WERI-Rb-1 (cell line): Measurements from ENCODE around the gene WDFY1.

Experiments used
- DNase-seq: peaks from one replicate; pipeline ENCODE4 v3.0.0-alpha.2; 2020
- H3K27ac ChIP-seq: fragments of 250-450 bp; sonication (Bioruptor Pico); 2 replicates; pipeline ENCODE4 v1.5.1; 2020; ENCODE audit warnings: mild to moderate bottlenecking, moderate library complexity
- H3K27me3 ChIP-seq: fragments of 250-450 bp; sonication (Bioruptor Pico); 2 replicates; pipeline ENCODE4 v1.5.1; 2021; ENCODE audit warnings: mild to moderate bottlenecking, low read depth, moderate library complexity; ENCODE audit not compliant: insufficient read depth, severe bottlenecking
- H3K36me3 ChIP-seq: fragments of 250-450 bp; sonication (Bioruptor Pico); 2 replicates; pipeline ENCODE4 v1.5.1; 2020; ENCODE audit warnings: mild to moderate bottlenecking, moderate library complexity
- H3K4me3 ChIP-seq: 2 replicates; pipeline ENCODE4 v1.5.1; 2011; ENCODE audit warnings: low read depth, mild to moderate bottlenecking, control low read depth, low read length
- H3K9me3 ChIP-seq: fragments of 250-450 bp; sonication (Bioruptor Pico); 2 replicates; pipeline ENCODE4 v1.5.1; 2021; ENCODE audit warnings: mild to moderate bottlenecking, moderate library complexity; ENCODE audit not compliant: severe bottlenecking
- CTCF ChIP-seq: IDR thresholded peaks from 2 replicates; pipeline ENCODE4 v1.5.1; 2011; ENCODE audit warnings: low read depth, mild to moderate bottlenecking, control low read depth, inconsistent platforms, low read length

WDFY1 gene

DNA sequence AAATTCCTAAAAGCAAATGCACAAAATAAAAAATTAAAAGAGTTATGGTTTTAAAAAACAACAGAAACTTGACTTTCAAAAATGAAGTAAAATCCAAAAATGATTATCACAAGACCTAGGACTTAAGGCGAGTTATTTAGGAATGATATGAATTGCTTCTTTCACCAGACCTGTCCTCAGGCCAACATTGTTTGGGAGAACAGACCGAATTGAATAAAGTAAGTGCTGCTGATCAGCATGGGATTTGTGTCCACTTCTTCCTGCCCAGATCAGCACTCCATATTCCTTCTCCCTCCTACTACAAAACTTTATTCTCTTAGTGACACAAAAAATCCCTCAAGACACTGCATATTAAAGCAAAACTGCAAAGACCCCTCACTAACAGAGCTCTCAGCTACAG is 39.1 kb downstream of the WDFY1 start:
- no peak overlapping the region for H3K27ac ChIP-seq
- H3K27me3 ChIP-seq = no peaks in the 10 kb centered on the region
- no peak for DNase-seq
- TF ChIP-seq CTCF = no peak
- H3K9me3 ChIP-seq = no peaks in the 10 kb centered on the region
- peaks cover 5% of the 10 kb centered on the region for H3K36me3 ChIP-seq
- no peak overlapping the region for H3K4me3 ChIP-seq

DNA sequence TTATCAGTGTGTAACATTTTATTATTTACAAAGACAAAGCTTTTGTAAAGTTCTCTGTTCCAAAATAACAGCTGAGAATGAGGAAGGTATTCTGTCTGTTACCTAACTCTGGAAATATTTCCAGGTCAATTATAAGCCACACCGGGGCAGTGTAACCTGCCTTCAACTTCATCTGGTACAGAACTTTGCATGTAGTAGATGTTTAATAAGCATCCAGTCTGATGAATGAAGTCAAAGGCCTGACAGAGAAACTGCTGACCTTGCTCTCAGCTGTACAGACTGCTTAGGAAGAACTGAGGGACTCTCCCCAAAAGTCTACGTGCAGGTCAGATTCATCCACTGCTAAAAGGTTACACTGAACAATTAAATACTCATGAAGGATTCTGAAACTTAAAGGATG is 43.3 kb downstream of the WDFY1 start:
- DNase-seq = no peak

DNA sequence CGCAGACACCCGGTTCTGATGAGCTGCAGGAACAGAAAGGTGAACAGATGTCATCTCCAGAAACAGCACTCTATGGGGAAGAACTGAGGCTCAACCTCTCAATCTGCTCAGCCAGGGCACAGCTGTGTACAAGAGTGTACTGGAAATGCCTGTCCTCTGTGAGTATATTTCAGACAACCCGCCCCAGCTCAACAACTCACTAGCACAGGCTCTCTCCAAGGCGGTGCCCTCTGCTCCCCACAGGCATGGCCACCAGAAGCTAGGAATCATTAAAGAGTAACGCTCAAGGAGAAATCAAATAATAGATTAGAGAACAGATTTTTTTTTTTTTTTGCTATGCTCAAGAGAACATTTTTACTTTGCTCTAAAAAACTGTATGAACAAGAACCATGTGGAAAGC is 43.8 kb downstream of the WDFY1 start:
- no peak overlapping the region for H3K27ac ChIP-seq
- no peak overlapping the region for H3K4me3 ChIP-seq
- H3K27me3 ChIP-seq = no peaks in the 10 kb centered on the region
- no peak for TF ChIP-seq CTCF
- peaks cover 35% of the 10 kb centered on the region for H3K36me3 ChIP-seq
- no peak for DNase-seq
- no peaks in the 10 kb centered on the region for H3K9me3 ChIP-seq

More for the DNA sequence above, 43.3 kb downstream of the WDFY1 start:
- Histone ChIP-seq H3K9me3 (no peaks in the 10 kb centered on the region), H3K36me3 (peaks cover 35% of the 10 kb centered on the region), H3K27me3 (no peaks in the 10 kb centered on the region), H3K27ac (no peak overlapping the region), H3K4me3 (no peak overlapping the region)
- no peak for TF ChIP-seq CTCF

DNA sequence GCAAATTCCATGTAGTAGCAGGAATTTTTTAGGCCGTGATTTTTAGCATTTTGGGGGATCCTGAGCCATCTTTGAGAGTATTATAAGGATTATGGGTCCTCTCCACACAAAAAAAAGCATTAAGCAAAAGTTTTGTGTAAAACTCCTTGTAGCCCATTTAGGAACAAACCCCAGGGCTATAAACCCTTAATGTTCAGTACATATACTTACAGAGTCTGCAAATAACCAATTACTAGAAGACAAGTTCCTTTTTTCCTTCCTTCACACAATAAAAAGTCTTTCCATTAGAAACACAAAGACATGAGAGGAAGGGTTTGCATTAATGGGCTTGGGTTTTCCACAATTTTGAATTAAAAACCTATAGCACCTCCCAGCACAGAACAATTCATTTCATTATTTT is 44.6 kb downstream of the WDFY1 start:
- H3K36me3 ChIP-seq = peaks cover 33% of the 10 kb centered on the region
- no peaks in the 10 kb centered on the region for H3K27me3 ChIP-seq
- H3K9me3 ChIP-seq = no peaks in the 10 kb centered on the region
- no peak for TF ChIP-seq CTCF
- DNase-seq = no peak
- H3K27ac ChIP-seq = no peak overlapping the region
- no peak overlapping the region for H3K4me3 ChIP-seq

DNA sequence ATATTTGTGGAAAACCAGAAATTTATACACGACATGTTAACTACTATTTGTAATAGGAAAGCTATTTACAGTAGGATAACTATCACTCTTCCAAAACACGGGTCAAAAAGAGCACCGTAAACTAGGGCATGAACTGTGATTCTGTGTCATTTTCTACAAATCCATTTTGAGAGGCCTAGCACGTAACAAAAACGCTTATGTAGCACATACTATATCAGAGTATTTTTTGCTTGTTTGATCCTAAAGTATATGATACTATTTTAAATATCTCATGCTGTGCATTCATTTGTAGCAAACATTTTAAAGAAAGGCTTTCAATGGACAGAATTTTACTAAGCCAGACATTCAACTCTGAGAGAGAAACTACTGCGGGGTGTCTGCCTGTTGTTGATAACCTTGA is 45.1 kb downstream of the WDFY1 start:
- no peak for DNase-seq
- Histone ChIP-seq H3K4me3 (no peak overlapping the region), H3K27ac (no peak overlapping the region), H3K9me3 (no peaks in the 10 kb centered on the region), H3K27me3 (no peaks in the 10 kb centered on the region), H3K36me3 (peaks cover 38% of the 10 kb centered on the region)
- no peak for TF ChIP-seq CTCF

- TF ChIP-seq CTCF = no peak
- H3K36me3 ChIP-seq = peaks cover 44% of the 10 kb centered on the region
- no peak overlapping the region for H3K4me3 ChIP-seq
- no peaks in the 10 kb centered on the region for H3K27me3 ChIP-seq
- no peaks in the 10 kb centered on the region for H3K9me3 ChIP-seq
- no peak overlapping the region for H3K27ac ChIP-seq
- DNase-seq = no peak
Observed at GRCh38 chr2:223897669-223898330, 47.3 kb downstream of the WDFY1 start.
